HG03432 (cell line): Measurements from ENCODE around the gene COG3.

Source experiments
- ATAC-seq: cut with Tn5 transposase; IDR thresholded peaks from one replicate; pipeline ENCODE4 v1.9.1; 2021; ENCODE audit warnings: mild to moderate bottlenecking, moderate library complexity; ENCODE audit not compliant: unreplicated experiment

COG3 gene

GRCh38 chr13:45445053-45445452 lies 19.7 kb upstream of the COG3 start:
- no peak for ATAC-seq

DNA sequence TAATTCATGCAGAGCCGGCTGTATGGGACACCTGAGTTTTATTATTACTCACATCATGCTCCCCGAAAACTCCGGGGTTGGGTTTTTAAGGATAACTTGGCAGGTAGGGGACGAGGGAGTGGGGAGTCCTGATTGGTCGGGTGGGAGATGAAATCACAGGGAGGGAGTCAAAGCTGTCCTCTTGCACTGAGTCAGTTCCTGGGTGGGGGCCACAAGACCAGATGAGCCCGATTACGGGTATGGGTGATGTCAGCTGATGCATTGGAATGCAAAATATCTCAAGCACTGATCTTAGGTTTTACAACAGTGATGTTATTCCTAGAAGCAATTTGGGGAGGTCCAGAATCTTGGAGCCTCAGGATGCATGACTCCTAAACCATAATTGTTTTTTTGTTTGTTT lies 18.6 kb upstream of the COG3 start:
- no peak for ATAC-seq

DNA sequence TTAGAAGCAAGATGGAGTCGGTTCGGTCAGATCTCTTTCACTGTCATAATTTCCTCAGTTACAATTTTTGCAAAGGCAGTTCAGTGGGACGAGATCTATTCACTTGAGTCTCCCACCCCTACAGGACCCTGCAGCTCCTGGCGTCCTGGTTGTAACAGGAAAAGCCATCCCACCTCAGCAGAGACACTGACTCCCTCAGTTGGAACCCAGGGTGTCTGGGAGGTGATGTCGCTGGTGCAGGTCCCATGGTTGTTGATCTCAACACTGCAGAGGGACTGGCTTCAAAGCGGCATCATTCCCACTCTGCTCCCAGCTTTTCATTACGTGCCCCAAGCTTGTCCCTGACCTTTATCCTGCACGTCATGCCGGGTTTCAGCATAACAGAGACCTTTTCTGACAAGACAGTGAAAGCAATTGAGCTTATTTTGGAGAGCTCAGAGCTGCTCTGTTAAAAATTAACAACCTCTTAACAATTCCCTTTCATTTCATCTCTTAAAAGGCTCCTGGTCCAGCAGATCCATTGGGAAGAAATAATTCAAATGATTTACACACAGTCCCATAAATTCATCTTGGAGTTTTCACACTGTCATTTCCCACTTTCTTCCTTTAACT lies 17.6 kb upstream of the COG3 start:
- no peak for ATAC-seq

GRCh38 chr13:45448965-45449559 lies 15.7 kb upstream of the COG3 start:
- no peak for ATAC-seq

DNA sequence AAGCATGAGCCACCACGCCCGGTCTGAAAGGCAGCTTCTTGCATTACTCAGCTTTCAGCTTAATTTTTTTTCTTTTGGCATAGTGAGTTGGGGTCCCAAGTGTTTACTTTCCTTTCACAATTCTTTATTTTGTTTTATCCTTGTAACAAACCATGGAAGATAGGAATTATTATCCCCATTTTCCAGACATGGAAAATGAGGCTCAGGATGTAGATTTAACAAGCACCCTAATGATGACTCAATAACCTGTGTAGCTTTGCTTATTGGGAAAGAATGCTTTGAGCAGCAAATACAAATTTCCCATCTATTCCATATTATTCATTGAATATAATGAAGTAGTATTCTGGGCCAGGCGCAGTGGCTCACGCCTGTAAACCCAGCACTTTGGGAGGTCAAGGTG lies 13.5 kb upstream of the COG3 start:
- ATAC-seq: no peak

GRCh38 chr13:45454204-45454603 lies 10.5 kb upstream of the COG3 start:
- ATAC-seq: no peak

- no peak for ATAC-seq
Measured at GRCh38 chr13:45456196-45456972, 8.4 kb upstream of the COG3 start.

DNA sequence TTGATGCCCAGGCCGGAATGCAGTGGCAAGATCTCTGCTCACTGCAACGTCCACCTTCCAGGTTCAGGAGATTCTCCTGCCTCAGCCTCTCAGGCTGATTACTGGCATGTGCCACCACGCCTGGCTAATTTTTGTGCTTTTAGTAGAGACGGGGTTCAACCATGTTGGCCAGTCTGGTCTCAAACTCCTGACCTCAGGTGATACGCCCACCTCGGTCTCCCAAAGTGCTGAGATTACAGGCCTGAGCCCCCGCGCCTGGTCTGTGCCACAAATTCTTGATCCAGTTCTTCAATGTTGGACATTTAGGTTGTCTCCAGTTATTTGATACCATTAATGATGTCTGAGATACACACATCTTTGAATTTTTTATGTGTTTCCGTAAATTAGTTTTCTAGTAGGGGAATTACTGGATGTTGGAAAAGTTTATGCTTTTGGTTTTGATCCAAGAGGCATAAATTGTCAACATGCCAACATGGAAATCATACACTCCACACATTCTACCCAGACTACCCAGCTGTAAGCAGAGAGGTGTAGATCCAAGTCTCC lies 525 bp upstream of the COG3 start:
- no peak for ATAC-seq

- no peak for ATAC-seq
Measured at GRCh38 chr13:45466359-45466758, 1.6 kb downstream of the COG3 start.

DNA sequence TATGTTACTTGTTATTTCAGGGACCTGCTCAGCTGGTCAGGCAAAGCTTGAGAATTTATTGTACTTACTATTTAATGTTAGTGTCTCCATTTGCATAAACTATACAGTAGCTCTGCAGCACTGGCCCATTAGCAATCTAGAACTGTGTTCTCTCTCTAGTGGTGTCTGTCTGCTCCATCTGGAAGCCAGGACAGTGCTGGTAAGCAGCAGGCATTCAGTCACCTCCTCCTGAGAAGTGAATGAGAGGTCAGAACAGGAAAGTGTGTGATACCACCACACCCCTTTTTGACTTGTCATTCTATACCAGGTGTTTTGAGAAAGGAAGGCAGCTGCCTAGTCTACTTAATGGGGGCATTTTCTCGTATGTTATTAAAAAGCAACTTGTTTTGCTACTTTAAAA lies 3.9 kb downstream of the COG3 start:
- ATAC-seq: no peak

DNA sequence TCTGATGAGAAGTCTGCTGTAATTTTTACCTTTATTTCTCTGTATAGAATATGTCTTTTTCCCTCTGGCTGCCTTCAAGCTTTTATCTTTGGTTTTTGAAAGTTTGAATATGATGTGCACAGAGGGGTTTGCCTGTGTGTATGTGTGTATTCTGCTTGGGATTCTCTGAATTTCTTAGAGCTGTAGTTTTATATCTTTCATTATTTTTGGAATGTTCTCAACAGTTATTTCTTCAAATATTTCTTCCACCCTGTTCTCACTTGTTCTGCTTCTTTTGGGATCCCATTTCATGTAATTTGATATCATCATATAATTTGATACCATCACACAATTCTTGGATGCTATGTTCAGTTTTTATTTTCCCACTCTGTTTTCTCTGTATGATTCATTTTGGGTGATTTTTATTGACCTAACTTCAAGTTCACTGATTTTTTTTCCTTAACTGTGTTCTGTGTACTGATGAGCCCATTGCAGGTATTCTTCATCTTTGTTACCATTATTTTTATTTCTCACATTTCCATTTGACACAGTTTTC lies 7.5 kb downstream of the COG3 start:
- no peak for ATAC-seq

DNA sequence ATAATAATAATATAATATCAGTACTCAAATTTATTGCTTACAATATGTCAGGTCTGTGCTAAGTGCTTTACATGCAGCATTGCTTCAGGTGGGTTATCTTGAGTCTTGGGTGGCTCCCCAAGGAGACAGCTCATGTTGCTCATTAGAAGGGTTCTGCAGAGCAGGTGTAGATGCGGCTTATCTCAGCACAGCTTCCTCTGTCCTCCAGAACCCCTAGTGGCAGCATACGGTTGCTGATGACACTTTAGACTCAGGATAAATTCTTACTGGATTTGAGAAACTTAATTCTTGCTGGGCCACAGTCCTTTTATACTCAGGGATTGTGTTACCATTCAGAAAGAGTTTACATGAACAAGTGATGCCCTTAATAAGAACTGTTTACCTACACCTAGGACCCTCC lies 8.9 kb downstream of the COG3 start:
- no peak for ATAC-seq

- no peak for ATAC-seq
Measured at GRCh38 chr13:45474584-45475454, 10.1 kb downstream of the COG3 start.

GRCh38 chr13:45479661-45480060 lies 14.9 kb downstream of the COG3 start:
- ATAC-seq: no peak

- no peak for ATAC-seq
Measured at GRCh38 chr13:45481688-45482087, 16.9 kb downstream of the COG3 start.

DNA sequence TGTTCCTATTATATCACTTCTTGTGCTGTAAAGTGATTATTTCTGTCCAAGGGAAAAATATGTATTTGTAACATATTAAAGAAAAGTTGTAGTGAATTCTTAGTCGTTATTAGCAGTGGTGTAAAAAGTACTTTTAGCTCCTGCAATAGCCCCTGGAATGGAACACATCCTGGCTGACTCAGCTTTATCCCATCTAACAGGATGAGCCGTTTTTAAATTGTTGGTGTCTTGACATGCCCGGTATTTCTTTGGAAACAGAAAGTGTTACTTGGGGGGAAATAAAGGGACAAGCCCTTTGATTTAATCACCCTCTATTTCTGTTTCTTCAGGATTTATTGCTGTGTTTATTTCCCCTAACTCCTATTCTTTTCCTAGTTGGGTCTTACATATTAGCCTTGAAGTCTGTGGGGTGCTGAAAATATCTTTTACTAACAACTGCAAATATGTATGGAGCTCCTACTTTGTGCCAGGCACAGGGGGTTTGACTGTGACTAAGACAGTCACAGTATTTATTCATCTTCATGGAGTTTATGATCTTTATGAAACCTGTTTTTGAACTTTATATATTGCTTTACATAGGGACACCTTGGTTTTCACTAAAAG lies 17.9 kb downstream of the COG3 start:
- ATAC-seq: no peak

GRCh38 chr13:45487604-45488003 lies 22.9 kb downstream of the COG3 start:
- ATAC-seq: no peak

DNA sequence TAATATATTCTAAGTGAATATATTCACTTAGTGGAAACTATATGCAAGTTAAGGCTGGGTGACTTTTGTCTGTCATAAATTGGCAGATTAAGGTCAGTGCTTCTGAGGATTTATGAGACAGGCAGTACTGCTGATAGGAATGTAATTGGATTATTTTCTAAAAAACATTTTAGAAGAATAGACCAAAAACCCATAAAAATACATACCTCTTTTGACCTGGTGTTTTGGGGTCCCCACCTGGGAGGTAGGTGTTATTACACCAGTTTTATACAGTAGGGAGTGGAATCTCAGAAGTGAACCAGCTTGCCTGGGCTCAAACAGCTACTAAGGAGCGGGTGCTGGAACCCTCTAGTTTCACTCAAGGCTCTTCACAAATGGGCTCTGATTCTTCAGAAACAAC lies 25.3 kb downstream of the COG3 start:
- ATAC-seq: no peak

DNA sequence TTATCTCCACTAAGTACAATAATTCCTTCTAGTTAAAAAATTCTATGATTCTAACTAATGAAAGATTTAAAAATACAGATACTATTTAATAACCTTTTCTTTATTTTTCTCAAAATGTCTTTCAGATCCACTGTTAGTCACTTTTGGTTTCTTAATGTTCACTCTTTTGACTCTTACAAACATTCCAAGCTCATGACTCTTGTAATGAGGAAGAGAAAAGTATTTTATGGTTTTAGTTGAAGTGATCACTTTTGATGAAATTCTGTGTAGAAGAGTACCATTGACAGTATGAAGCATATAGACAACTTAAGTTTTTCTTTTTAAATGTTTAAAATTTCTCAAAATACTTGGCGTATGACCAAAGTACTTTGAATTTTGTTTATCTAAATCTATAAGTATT lies 27.8 kb downstream of the COG3 start:
- ATAC-seq: no peak

- no peak for ATAC-seq
Measured at GRCh38 chr13:45496942-45497341, 32.2 kb downstream of the COG3 start.
